ENCODE measurements around the gene ESRRG.

DNA sequence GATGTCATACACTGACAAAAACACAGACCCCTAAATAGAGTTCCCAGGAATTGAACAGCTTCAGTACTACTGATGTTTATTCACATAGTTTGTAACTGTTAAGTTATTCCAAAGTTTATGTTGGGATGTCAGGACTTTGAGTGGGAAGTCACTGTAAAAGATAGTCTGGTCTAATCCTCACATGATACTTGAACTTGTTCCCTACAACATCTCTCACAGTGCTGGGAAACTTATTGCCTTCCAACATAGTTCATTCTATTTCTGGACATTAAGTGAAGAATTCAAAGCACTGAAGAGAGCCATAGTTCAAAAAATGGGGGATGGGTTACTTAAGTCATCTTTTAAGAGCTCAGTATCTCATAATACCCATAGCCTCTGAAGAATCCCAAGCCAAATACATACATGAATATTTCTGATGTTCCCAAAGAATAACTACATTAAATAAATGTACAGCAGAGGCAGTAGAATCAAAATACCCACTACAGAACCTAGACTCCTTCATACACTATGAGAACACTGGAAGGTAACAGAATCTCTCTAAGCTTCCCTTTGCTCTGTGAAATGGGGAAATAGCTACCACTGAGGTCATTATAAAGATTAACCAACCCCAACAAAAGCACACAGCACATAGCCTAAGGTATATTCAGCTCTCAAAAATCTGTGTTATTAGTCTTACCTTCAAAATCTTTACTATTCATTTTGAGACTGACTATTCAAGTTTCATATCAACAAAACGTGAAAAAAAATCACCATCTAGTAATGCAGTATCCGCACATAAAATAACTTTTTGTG is 81.4 kb downstream of the ESRRG start:
- TF ChIP-seq, protein P1, sequence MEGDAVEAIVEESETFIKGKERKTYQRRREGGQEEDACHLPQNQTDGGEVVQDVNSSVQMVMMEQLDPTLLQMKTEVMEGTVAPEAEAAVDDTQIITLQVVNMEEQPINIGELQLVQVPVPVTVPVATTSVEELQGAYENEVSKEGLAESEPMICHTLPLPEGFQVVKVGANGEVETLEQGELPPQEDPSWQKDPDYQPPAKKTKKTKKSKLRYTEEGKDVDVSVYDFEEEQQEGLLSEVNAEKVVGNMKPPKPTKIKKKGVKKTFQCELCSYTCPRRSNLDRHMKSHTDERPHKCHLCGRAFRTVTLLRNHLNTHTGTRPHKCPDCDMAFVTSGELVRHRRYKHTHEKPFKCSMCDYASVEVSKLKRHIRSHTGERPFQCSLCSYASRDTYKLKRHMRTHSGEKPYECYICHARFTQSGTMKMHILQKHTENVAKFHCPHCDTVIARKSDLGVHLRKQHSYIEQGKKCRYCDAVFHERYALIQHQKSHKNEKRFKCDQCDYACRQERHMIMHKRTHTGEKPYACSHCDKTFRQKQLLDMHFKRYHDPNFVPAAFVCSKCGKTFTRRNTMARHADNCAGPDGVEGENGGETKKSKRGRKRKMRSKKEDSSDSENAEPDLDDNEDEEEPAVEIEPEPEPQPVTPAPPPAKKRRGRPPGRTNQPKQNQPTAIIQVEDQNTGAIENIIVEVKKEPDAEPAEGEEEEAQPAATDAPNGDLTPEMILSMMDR (IDR thresholded peaks at IDR 0.05): no peak
- no peak for TF ChIP-seq POLR2AphosphoS5 (IDR thresholded peaks at IDR 0.05)
